Measurements from ENCODE around the gene PIGB.
A peak's percentile ranks its signal among the peaks of the same experiment; 100 is the strongest.
"Not testable (repeated sequence)": the region's sequence is repeated elsewhere in the genome, so short reads cannot be mapped to it uniquely, and the experiment has no call there.

PIGB gene

GRCh38 chr15:55318588-55319494 is at the start of gene PIGB, which contains the start of gene PIGBOS1:
TSS of gene PIGB (plus strand) at chr15:55319222. CDS start at chr15:55319251, 29 bp downstream.
TSS of gene PIGBOS1 (minus strand) at chr15:55319123. CDS start at chr15:55317792, 1,331 bp downstream.
- DNase-seq (ENCODE audit: low read depth in 3 of 3): peak; percentile 49 to 73 (median 60)

DNA sequence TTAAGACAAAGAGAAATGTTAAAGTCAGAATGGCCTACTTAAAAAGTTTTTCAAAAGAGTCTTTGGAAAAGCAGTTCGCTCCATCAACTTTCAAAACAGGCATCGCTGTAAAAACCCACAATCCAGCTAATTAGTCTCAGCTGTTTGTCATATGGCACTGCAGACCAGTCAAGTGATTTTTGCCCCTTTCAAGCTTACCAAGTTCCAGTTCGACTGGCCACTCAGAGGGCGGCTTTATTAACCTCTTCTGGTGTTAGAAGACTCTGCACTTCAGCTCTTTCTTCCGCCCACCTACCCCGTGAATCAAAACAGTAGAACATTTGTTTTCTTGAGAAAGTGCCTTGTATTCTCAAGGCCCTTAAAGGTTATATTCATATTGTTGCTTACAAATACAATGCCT is 48.7 kb upstream of the PIGB start:
- DNase-seq (ENCODE audit: low read depth in 3 of 3): no peak

- DNase-seq (ENCODE audit: low read depth in 3 of 3): no peak
These were observed 42.7 kb upstream of the PIGB start for GRCh38 chr15:55276324-55276723.

- DNase-seq (ENCODE audit: low read depth in 3 of 3): peak in 1 of 3 experiments; percentile 48
These were observed 41.9 kb upstream of the PIGB start for GRCh38 chr15:55277116-55277564.

- DNase-seq (ENCODE audit: low read depth in 3 of 3): no peak
These were observed 41.3 kb upstream of the PIGB start for GRCh38 chr15:55277715-55278114.

DNA sequence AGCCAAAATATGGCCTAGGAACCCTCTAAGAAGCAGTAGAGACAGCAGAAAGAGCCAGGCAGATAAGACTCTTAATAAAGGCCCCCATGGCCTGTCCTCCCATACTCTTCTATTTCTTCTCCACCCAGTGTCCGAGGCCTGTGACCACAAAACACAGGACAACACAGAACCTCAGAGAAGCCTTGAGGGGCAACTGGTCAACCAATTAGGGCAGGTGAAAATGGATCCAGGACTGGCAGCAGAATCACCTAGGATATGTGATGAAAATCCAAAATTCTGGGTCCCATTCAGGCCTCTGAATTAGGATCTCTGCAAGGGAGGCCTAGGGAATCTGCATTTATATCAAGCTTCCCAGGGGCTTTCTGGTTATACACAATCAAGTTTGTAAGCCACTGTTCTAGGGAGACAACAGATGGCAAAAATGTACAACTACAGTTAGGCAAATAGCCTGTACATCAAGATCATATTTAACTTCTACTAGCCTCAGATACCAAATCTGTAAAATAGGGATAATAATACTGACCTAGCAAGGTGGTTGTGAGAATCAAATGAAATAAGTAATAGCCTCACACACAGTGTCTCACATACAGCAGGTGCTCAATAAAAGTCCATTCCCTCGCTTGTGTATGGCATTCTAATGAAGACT is 39.8 kb upstream of the PIGB start:
- no peak for DNase-seq (ENCODE audit: low read depth in 3 of 3)

DNA sequence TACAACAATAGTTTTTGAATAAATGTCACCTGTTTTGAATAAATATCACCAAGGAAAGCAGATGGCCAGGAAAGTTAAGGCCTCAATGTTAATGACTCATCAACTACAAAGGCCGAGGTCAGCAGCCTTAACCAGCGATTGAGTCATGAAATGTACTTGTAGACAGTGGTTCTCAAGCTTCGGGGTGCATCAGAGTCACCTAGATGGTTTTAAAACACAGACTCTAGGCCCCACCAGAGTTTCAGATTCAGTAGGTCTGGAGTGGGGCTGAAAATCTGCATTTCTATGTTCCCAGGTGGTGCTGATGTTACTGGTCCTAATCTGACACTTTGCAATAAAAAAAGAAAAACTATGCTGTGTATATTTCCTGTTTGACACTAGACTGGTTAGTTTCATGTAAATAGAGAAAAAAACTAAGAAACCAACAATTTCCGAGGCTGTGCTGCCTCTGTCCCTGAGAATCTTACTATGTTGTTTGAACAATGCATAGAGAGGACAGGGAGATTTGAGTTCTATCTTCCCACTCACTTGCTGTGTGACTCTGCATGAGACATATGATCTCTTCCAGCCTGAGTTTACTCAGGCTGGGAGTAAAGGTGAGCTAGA is 39.2 kb upstream of the PIGB start:
- peak; percentile 20 to 46 (median 46) for DNase-seq (ENCODE audit: low read depth in 3 of 3)

- peak in 2 of 3 experiments; percentile 25 to 32 for DNase-seq (ENCODE audit: low read depth in 3 of 3)
These were observed 38.4 kb upstream of the PIGB start for GRCh38 chr15:55280589-55280988.

DNA sequence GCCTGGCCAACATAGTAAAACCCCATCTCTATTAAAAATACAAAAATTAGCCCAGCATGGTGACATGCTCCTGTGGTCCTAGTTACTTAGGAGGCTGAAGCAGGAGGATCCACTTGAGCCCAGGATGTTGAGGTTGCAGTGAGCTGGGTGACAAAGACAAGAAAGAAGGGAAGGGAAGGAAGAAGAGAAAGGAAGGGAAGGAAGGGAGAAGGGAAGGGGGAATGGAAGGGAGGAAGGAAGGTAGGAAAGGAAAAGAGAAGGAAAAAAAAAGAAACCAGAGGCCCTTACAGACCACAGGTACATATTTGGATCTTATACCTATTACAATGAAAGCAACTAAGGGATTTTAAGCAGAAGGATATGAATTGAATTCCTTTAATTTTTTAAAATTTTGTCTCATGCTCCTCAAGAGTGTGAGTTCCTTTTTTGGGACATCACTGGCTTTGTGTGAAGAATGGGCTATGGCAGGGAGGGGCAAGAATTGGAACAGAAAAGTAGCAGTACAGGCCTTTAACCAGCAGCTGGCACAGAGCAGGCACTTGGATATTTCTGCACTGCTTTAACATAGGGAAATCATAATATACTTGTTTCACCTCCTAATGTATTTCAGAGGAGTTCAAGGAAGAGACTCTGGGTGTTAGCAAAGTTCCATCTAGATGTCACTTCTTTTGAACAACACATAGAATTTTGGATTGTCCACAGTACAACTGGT is 37.3 kb upstream of the PIGB start:
- DNase-seq (ENCODE audit: low read depth in 3 of 3): no peak

GRCh38 chr15:55282284-55282833 is 36.7 kb upstream of the PIGB start:
- DNase-seq (ENCODE audit: low read depth in 3 of 3): no peak

DNA sequence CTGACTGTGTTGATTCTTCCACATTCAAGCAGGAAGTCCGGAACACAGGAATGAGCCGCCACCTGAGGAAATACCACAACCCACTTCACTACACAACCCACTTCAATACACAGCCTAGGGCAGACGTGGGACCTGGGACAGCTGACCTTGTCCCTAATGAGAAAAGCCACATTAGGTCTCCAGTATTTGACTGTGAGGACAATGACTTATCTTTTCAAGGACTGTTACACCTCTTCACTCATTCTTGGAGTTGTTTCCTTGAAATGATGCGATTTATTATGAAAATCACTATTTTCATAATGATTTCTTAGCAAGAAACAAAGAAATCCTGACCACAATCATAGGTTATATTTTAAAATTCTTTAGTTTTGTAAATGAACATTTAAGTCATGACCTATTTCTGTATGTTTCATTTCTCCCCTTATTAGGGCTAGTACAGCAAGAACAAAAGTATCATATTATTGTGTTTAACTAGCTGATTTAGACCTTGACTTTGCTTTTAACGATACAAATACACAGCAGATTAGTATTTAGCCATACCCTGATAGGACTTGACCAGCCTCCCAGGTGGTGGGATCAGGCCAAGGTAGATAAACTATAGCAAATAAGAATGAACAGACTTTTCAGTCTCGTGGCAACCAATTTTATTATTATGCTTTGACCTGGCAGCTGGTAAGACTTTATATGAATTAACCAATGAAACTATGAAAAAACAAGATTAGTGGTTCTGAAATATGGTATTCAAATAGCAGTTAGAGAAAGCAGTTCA is 35.5 kb upstream of the PIGB start:
- DNase-seq (ENCODE audit: low read depth in 3 of 3): no peak

GRCh38 chr15:55284426-55284825 is 34.6 kb upstream of the PIGB start:
- DNase-seq (ENCODE audit: low read depth in 3 of 3): no peak

DNA sequence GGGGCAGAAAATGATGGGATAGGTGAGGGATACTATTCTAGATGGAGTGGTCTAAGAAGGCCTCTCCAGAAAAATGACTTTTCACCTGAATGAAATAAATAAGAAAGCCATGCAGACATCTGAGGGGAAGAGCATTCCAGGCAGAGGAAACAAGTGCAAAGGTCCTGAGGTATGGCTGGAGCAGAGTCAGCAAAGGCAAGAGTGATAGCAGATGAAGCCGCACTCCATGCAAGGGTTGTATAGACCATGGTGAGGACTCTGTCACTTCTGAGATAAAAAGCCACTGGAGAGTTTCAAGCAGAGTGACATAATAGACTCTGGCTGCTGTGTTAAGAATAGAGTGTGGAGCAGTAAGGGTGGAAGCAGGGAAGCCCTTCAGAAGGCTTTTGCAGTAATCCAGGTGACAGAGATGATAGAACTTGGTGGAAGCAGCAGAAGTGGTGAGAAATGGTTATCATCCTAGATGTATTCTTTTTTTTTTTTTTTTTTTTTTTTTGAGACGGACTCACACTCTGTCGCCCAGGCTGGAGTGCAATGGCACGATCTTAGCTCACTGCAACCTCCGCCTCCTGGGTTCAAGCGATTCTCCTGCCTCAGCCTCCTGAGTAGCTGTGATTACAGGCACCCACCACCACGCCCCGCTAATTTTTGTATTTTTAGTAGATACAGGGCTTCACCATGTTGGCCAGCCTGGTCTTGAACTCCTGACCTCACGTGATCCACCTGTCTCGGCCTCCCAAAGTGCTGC is 32.4 kb upstream of the PIGB start:
- DNase-seq (ENCODE audit: low read depth in 3 of 3): not testable (repeated sequence)

- no peak for DNase-seq (ENCODE audit: low read depth in 3 of 3)
These were observed 30.9 kb upstream of the PIGB start for GRCh38 chr15:55288006-55288717.

GRCh38 chr15:55289011-55289745 is 29.8 kb upstream of the PIGB start:
- DNase-seq (ENCODE audit: low read depth in 3 of 3): peak in 1 of 3 experiments; percentile 32

DNA sequence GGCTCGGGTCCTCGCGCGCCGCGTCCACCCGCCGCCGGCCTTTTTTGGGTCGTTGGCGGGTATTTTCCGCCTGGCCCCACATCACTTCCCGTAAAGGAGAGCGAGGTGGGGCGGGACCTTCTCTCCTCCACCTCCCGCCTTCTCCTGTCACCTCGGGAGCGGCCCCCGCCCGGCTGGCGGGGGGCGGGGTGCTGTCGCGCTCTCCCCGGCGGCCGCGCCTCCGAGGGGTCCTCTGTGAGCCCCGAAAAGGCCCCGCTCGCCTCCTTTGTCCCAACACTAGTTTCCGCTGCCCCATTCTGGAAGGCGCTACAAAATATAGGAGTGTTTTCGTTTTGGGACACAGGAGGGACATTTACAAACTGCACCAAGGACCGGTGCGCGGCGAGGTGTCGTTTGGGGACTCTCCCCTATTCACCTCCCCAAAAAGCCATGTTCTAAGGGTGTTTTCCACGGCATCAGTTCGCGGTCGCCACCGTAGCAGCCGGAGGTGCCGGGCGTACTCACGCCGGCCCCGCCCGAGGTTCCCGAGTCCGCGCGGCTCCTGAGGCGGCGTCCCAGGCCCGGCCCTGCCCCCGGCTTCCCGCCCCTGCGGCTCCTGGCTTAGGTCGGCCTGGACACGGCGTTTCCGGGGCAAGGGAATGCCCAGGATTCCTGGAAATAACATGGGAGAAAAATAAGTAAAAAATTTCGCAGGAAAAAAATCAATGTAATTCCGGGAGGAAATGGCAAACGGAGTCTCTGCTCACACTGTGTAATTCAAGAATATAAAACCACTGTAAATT is 29.1 kb upstream of the PIGB start, which contains the start of gene RAB27A:
Gene RAB27A (minus strand): TSS at position 68 of the 782 bp plus-strand sequence. CDS start 54,879 bp downstream, outside the sequence.
- peak; percentile 64 to 81 (median 66) for DNase-seq (ENCODE audit: low read depth in 3 of 3)

DNA sequence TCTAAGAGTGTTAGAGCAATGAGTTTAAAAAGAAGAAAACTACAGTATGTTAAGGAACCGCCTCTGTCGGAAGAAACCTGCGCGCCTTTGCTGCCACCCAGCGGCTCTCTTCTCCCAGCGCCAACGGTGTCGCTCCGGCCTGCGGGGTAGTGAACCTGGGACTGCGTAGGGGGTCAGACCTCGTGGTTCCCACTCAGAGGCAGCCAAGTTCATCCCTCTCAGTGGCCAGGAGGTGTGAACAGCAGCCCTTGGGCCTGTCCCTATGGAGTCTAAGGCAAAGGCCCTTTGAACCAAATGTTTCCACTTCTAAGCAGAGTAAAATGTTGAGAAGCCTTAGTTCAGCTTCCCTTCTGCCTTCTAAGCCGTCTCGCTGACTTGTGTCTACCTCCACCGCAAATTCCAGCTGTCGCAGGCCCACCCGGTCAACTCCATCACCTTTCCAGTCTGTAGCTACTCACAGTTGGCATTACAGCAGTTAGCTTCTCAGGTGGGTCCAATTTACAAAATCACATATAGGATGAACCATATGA is 28.4 kb upstream of the PIGB start:
- DNase-seq (ENCODE audit: low read depth in 3 of 3): peak; percentile 74 to 81 (median 75)

Measured in stimulated activated CD4-positive, alpha-beta T cell treated with anti-CD3 and anti-CD28 coated beads, TNF-alpha, amount 100 ng/mL, for 24 hours (primary cell).